ENCODE measurements around the gene PPM1F.

Gene PPM1F

GRCh38 chr22:21952586-21953571 is at the start of gene PPM1F:
TSS of gene PPM1F (minus strand) at chr22:21952848. CDS start at chr22:21946048, 6,800 bp downstream.
- DNase-seq (ENCODE audit: low spot score), result peak; percentile 77

GRCh38 chr22:22001664-22002525 is 49.2 kb upstream of the PPM1F start:
- no peak for DNase-seq (ENCODE audit: low spot score)

- no peak for DNase-seq (ENCODE audit: low spot score)
These were observed 46.1 kb upstream of the PPM1F start for GRCh38 chr22:21998595-21999247.

GRCh38 chr22:21996175-21996720 is 43.6 kb upstream of the PPM1F start:
- no peak for DNase-seq (ENCODE audit: low spot score)

- no peak for DNase-seq (ENCODE audit: low spot score)
These were observed 43.0 kb upstream of the PPM1F start for GRCh38 chr22:21995660-21996059.

- no peak for DNase-seq (ENCODE audit: low spot score)
These were observed 42.3 kb upstream of the PPM1F start for GRCh38 chr22:21994881-21995444.

GRCh38 chr22:21992593-21993237 is 40.1 kb upstream of the PPM1F start:
- no peak for DNase-seq (ENCODE audit: low spot score)

- DNase-seq (ENCODE audit: low spot score), result no peak
These were observed 39.1 kb upstream of the PPM1F start for GRCh38 chr22:21991774-21992173.

GRCh38 chr22:21991304-21991596 is 38.6 kb upstream of the PPM1F start:
- DNase-seq (ENCODE audit: low spot score), result no peak

GRCh38 chr22:21990445-21991303 is 38.0 kb upstream of the PPM1F start:
- DNase-seq (ENCODE audit: low spot score), result no peak

- no peak for DNase-seq (ENCODE audit: low spot score)
These were observed 36.4 kb upstream of the PPM1F start for GRCh38 chr22:21989049-21989448.

GRCh38 chr22:21985214-21985613 is 32.6 kb upstream of the PPM1F start:
- DNase-seq (ENCODE audit: low spot score), result no peak

- DNase-seq (ENCODE audit: low spot score), result no peak
These were observed 32.1 kb upstream of the PPM1F start for GRCh38 chr22:21984793-21985192.

- peak; percentile 58 for DNase-seq (ENCODE audit: low spot score)
These were observed 29.8 kb upstream of the PPM1F start, which contains the start of gene TOP3B for GRCh38 chr22:21982338-21982965. TSS of gene TOP3B (minus strand) at chr22:21982787. CDS start at chr22:21975709, 7,078 bp downstream.

- DNase-seq (ENCODE audit: low spot score), result no peak
These were observed 29.2 kb upstream of the PPM1F start for GRCh38 chr22:21981874-21982273.

GRCh38 chr22:21980547-21980946 is 27.9 kb upstream of the PPM1F start:
- no peak for DNase-seq (ENCODE audit: low spot score)

- DNase-seq (ENCODE audit: low spot score), result no peak
These were observed 26.1 kb upstream of the PPM1F start for GRCh38 chr22:21978564-21979386.

GRCh38 chr22:21977814-21978213 is 25.2 kb upstream of the PPM1F start:
- DNase-seq (ENCODE audit: low spot score), result no peak

GRCh38 chr22:21975854-21976345 is 23.3 kb upstream of the PPM1F start:
- no peak for DNase-seq (ENCODE audit: low spot score)

Measured in globus pallidus (tissue), 1 donor.